H9 (cell line): ENCODE measurements around the gene EGFR. TPM values are rescaled to one million over a fixed set of nuclear protein-coding genes. Genes with fewer than 3 reads are reported as not detected.

Experiments used
- DNase-seq: peaks from one replicate; pipeline ENCODE4 v3.0.0-alpha.2; 2017
- H2AFZ ChIP-seq: one replicate; pipeline ENCODE4 v1.6.1; 2013; ENCODE audit warnings: mild to moderate bottlenecking, low read length, control low read depth, moderate library complexity
- H2AK5ac ChIP-seq: 2 replicates; pipeline ENCODE4 v1.6.1; 2013; ENCODE audit warnings: low read length, control low read depth, mixed read lengths; ENCODE audit not compliant: insufficient read length
- H2BK120ac ChIP-seq: one replicate; pipeline ENCODE4 v1.6.1; 2013; ENCODE audit warnings: low read depth, mild to moderate bottlenecking, low read length, control low read depth, inconsistent platforms; ENCODE audit not compliant: poor library complexity, severe bottlenecking
- H2BK12ac ChIP-seq: 2 replicates; pipeline ENCODE4 v1.6.1; 2013; ENCODE audit warnings: low read length, control low read depth, mixed read lengths, low read depth; ENCODE audit not compliant: insufficient read length
- H2BK15ac ChIP-seq: 2 replicates; pipeline ENCODE4 v1.6.1; 2013; ENCODE audit warnings: low read depth, low read length, control low read depth
- H2BK20ac ChIP-seq: one replicate; pipeline ENCODE4 v1.6.1; 2013; ENCODE audit warnings: low read depth, mild to moderate bottlenecking, low read length, control low read depth, inconsistent platforms; ENCODE audit not compliant: poor library complexity, severe bottlenecking
- H2BK5ac ChIP-seq: 2 replicates; pipeline ENCODE4 v1.6.1; 2013; ENCODE audit warnings: low read length, control low read depth, mixed read lengths; ENCODE audit not compliant: insufficient read length
- H3K14ac ChIP-seq: 2 replicates; pipeline ENCODE4 v1.6.1; 2013; ENCODE audit warnings: low read length, control low read depth; ENCODE audit not compliant: insufficient read depth
- H3K18ac ChIP-seq: 2 replicates; pipeline ENCODE4 v1.6.1; 2013; ENCODE audit warnings: low read depth, mild to moderate bottlenecking, mixed read lengths, low read length, control low read depth; ENCODE audit not compliant: insufficient read length
- H3K23ac ChIP-seq: 2 replicates; pipeline ENCODE4 v1.6.1; 2013; ENCODE audit warnings: low read length, control low read depth, mixed read lengths, low read depth; ENCODE audit not compliant: insufficient read length
- H3K23me2 ChIP-seq: 2 replicates; pipeline ENCODE4 v1.6.1; 2013; ENCODE audit warnings: low read depth, mild to moderate bottlenecking, mixed read lengths, low read length, control low read depth; ENCODE audit not compliant: insufficient read length, poor library complexity, severe bottlenecking
- H3K27ac ChIP-seq: 2 replicates; pipeline ENCODE4 v1.5.1; 2013; ENCODE audit warnings: low read length, control low read depth, mixed read lengths, low read depth; ENCODE audit not compliant: insufficient read length
- H3K27me3 ChIP-seq: 2 replicates; pipeline ENCODE4 v1.6.1; 2013; ENCODE audit warnings: low read length, control low read depth, inconsistent platforms; ENCODE audit not compliant: insufficient read depth
- H3K4ac ChIP-seq: 2 replicates; pipeline ENCODE4 v1.6.1; 2013; ENCODE audit warnings: low read depth, mild to moderate bottlenecking, control low read depth, inconsistent platforms, low read length, moderate library complexity
- H3K4me1 ChIP-seq: 2 replicates; pipeline ENCODE4 v1.6.1; 2013; ENCODE audit warnings: low read length, control low read depth, inconsistent platforms; ENCODE audit not compliant: insufficient read depth
- H3K4me2 ChIP-seq: 2 replicates; pipeline ENCODE4 v1.6.1; 2013; ENCODE audit warnings: low read length, control low read depth, mixed read lengths; ENCODE audit not compliant: insufficient read length, insufficient read depth
- H3K56ac ChIP-seq: 2 replicates; pipeline ENCODE4 v1.6.1; 2013; ENCODE audit warnings: low read depth, mild to moderate bottlenecking, mixed read lengths, low read length, control low read depth; ENCODE audit not compliant: insufficient read length
- H3K79me1 ChIP-seq: 2 replicates; pipeline ENCODE4 v1.6.1; 2013; ENCODE audit warnings: low read depth, mild to moderate bottlenecking, moderate library complexity, low read length, control low read depth, inconsistent platforms; ENCODE audit not compliant: insufficient read depth, poor library complexity, severe bottlenecking
- H3K79me2 ChIP-seq: 2 replicates; pipeline ENCODE4 v1.6.1; 2013; ENCODE audit warnings: low read length, control low read depth, inconsistent platforms; ENCODE audit not compliant: insufficient read depth
- H3K9ac ChIP-seq: 2 replicates; pipeline ENCODE4 v1.6.1; 2013; ENCODE audit warnings: low read length, control low read depth, mixed read lengths; ENCODE audit not compliant: insufficient read length; ENCODE audit errors: extremely low read depth
- H3K9me3 ChIP-seq: one replicate; pipeline ENCODE4 v1.6.1; 2013; ENCODE audit warnings: low read depth, low read length, inconsistent platforms; ENCODE audit not compliant: control insufficient read depth
- H3T11ph ChIP-seq: one replicate; pipeline ENCODE4 v1.6.1; 2013; ENCODE audit warnings: mild to moderate bottlenecking, low read length, control low read depth, inconsistent platforms
- H4K20me1 ChIP-seq: one replicate; pipeline ENCODE4 v1.6.1; 2013; ENCODE audit not compliant: control insufficient read depth, insufficient read length, insufficient read depth
- H4K5ac ChIP-seq: 2 replicates; pipeline ENCODE4 v1.6.1; 2013; ENCODE audit warnings: low read depth, mild to moderate bottlenecking, mixed read lengths, low read length, control low read depth; ENCODE audit not compliant: insufficient read length
- H4K8ac ChIP-seq: replicated peaks from 2 replicates; pipeline ENCODE4 v1.6.1; 2013; ENCODE audit warnings: low read length, control low read depth, mixed read lengths, low read depth; ENCODE audit not compliant: insufficient read length
- H4K91ac ChIP-seq: 2 replicates; pipeline ENCODE4 v1.6.1; 2013; ENCODE audit warnings: low read depth, mild to moderate bottlenecking, moderate library complexity, mixed read lengths, low read length, control low read depth; ENCODE audit not compliant: insufficient read length
- H3K27ac Mint-ChIP-seq, 3 experiments: 2 replicates in 2 of 3; 3 replicates in 1 of 3; pipeline ENCODE4 v1.8.0; 2020 to 2021; ENCODE audit warnings: mixed read lengths in 3 of 3, mild to moderate bottlenecking in 1 of 3, moderate library complexity in 1 of 3
- H3K27me3 Mint-ChIP-seq: 2 replicates; pipeline ENCODE4 v1.8.0; 2021; ENCODE audit warnings: low read depth, mild to moderate bottlenecking, moderate library complexity, mixed read lengths
- H3K36me3 Mint-ChIP-seq, 3 experiments: 2 replicates in 2 of 3; 3 replicates in 1 of 3; pipeline ENCODE4 v1.8.0; 2020 to 2021; ENCODE audit warnings: low read depth in 3 of 3, mixed read lengths in 3 of 3; ENCODE audit not compliant: insufficient read depth in 1 of 3
- H3K4me1 Mint-ChIP-seq, 2 experiments: 2 replicates each; pipeline ENCODE4 v1.8.0; 2020; ENCODE audit warnings: mixed read lengths in 2 of 2
- H3K4me3 Mint-ChIP-seq, 2 experiments: 2 replicates in 1 of 2; 3 replicates in 1 of 2; pipeline ENCODE4 v1.8.0; 2020 to 2021; ENCODE audit warnings: mild to moderate bottlenecking in 2 of 2, mixed read lengths in 2 of 2, moderate library complexity in 1 of 2
- H3K9me3 Mint-ChIP-seq, 2 experiments: 2 replicates in 1 of 2; 3 replicates in 1 of 2; pipeline ENCODE4 v1.8.0; 2020; ENCODE audit warnings: mild to moderate bottlenecking in 2 of 2, mixed read lengths in 2 of 2, moderate library complexity in 1 of 2
- CTCF ChIP-seq: fragments of 200-600 bp; sonication (generic); conservative IDR thresholded peaks from 3 replicates; pipeline ENCODE4 v1.8.0; 2021; ENCODE audit warnings: antibody characterized with exemption, mild to moderate bottlenecking
- WGBS: extraction: QIAGEN DNeasy Blood & Tissue Kit; methylation state at CpG from one replicate; pipeline ENCODE4 v1.1.7; 2013; ENCODE audit warnings: missing lambda C conversion rate, low lambda C conversion rate, mixed read lengths; ENCODE audit not compliant: insufficient read length; ENCODE audit errors: extremely low coverage; 5-methylcytosine and 5-hydroxymethylcytosine counted together
- total RNA-seq: library from RNA; stranded (reverse); gene quantifications from 2 replicates; pipeline ENCODE4 v1.2.1, GENCODE V29; 2021

Gene EGFR
- total RNA-seq, 1 experiment from 2014 or later: 3.3 TPM

- Histone ChIP-seq H4K5ac (no peak overlapping the region), H2BK5ac (no peak overlapping the region), H3K4me2 (no peak overlapping the region), H3K23ac (no peak overlapping the region), H3K14ac (no peak overlapping the region), H3K4me1 (no peaks in the 10 kb centered on the region; the same call in 1 of the 2 replicates), H3T11ph (no peak overlapping the region), H3K23me2 (no peaks in the 10 kb centered on the region), H2AFZ (no peak overlapping the region), H2BK20ac (no peak overlapping the region), H3K18ac (no peak overlapping the region), H3K27ac (no peak overlapping the region), H3K56ac (no peak overlapping the region), H3K27me3 (no peaks in the 10 kb centered on the region), H2AK5ac (no peak overlapping the region), H2BK12ac (no peak overlapping the region), H2BK15ac (no peak overlapping the region), H4K91ac (no peak overlapping the region), H3K79me1 (no peaks in the 10 kb centered on the region), H3K4ac (no peak overlapping the region), H4K20me1 (no peaks in the 10 kb centered on the region), H2BK120ac (no peak overlapping the region), H3K79me2 (no peaks in the 10 kb centered on the region), H3K9me3 (no peaks in the 10 kb centered on the region), H4K8ac (no peak overlapping the region), H3K9ac (no peak overlapping the region)
- H3K9me3 Mint-ChIP-seq: no peaks in the 10 kb centered on the region
- no peaks in the 10 kb centered on the region for H3K36me3 Mint-ChIP-seq
- no peak overlapping the region for H3K4me3 Mint-ChIP-seq
- H3K4me1 Mint-ChIP-seq: peaks cover 17 to 27% of the 10 kb centered on the region in 2 experiments
- no peak overlapping the region; a peak in 1 of 7 replicates for H3K27ac Mint-ChIP-seq
- no CpG with 5 or more reads among the region's 12 CpGs for WGBS
- no peak for DNase-seq
- peaks cover 5% of the 10 kb centered on the region for H3K27me3 Mint-ChIP-seq
- TF ChIP-seq CTCF: no peak
These were observed 85.3 kb downstream of the EGFR start for GRCh38 chr7:55104123-55104522.
